ENCODE data around the gene OBSCN. TPM values are rescaled to one million over a fixed set of nuclear protein-coding genes. Genes with fewer than 3 reads are reported as not detected.

The OBSCN gene
- total RNA-seq, 1 experiment from 2014 or later: 33.3 TPM

- no peak overlapping the region for H2BK12ac ChIP-seq (ENCODE audit: insufficient read length, low read depth, low read length)
Measured at GRCh38 chr1:228356897-228357680, 149.2 kb downstream of the OBSCN start.

More at GRCh38 chr1:228356897-228357680, 149.2 kb downstream of the OBSCN start:
- no peak overlapping the region for H3K27ac Mint-ChIP-seq
- H3K4me1 Mint-ChIP-seq: 0 out of 4 replicates have a peak, but pooled peaks cover 0 to 3% of the 10 kb centered on the region in 2 experiments
- Histone ChIP-seq H2BK5ac (ENCODE audit: insufficient read length, low read length) (no peak overlapping the region), H3K4me1 (ENCODE audit: insufficient read depth, low read length) (no peaks in the 10 kb centered on the region), H3K79me2 (ENCODE audit: insufficient read depth, low read length) (no peaks in the 10 kb centered on the region), H3K23ac (ENCODE audit: insufficient read length, low read depth, low read length) (no peak overlapping the region), H2AK5ac (ENCODE audit: insufficient read length, low read length) (no peak overlapping the region), H3K4ac (ENCODE audit: low read depth, low read length) (no peak overlapping the region), H3K79me1 (ENCODE audit: insufficient read depth, low read depth, low read length, poor library complexity, severe bottlenecking) (no peaks in the 10 kb centered on the region), H4K5ac (ENCODE audit: insufficient read length, low read depth, low read length) (no peak overlapping the region), H3K14ac (ENCODE audit: insufficient read depth, low read length) (no peak overlapping the region), H3K9ac (ENCODE audit: extremely low read depth, insufficient read length, low read length) (no peak overlapping the region), H3K23me2 (ENCODE audit: insufficient read length, low read depth, low read length, poor library complexity, severe bottlenecking) (no peaks in the 10 kb centered on the region), H3K18ac (ENCODE audit: insufficient read length, low read depth, low read length) (no peak overlapping the region), H2BK15ac (ENCODE audit: low read depth, low read length) (no peak overlapping the region), H4K8ac (replicated peaks; ENCODE audit: insufficient read length, low read depth, low read length) (no peak overlapping the region), H4K20me1 (ENCODE audit: control insufficient read depth, insufficient read depth, insufficient read length) (peaks cover 4% of the 10 kb centered on the region), H3K4me2 (ENCODE audit: insufficient read depth, insufficient read length, low read length) (no peak overlapping the region), H3K27me3 (ENCODE audit: insufficient read depth, low read length) (no peaks in the 10 kb centered on the region), H3K9me3 (ENCODE audit: control insufficient read depth, low read depth, low read length) (no peaks in the 10 kb centered on the region), H4K91ac (ENCODE audit: insufficient read length, low read depth, low read length) (no peak overlapping the region), H2BK120ac (ENCODE audit: low read depth, low read length, poor library complexity, severe bottlenecking) (no peak overlapping the region), H2AFZ (ENCODE audit: low read length) (no peak overlapping the region), H3K27ac (ENCODE audit: insufficient read length, low read depth, low read length) (no peak overlapping the region), H3T11ph (ENCODE audit: low read length) (no peak overlapping the region), H2BK20ac (ENCODE audit: low read depth, low read length, poor library complexity, severe bottlenecking) (no peak overlapping the region), H3K56ac (ENCODE audit: insufficient read length, low read depth, low read length) (no peak overlapping the region)
- TF ChIP-seq, protein P1, sequence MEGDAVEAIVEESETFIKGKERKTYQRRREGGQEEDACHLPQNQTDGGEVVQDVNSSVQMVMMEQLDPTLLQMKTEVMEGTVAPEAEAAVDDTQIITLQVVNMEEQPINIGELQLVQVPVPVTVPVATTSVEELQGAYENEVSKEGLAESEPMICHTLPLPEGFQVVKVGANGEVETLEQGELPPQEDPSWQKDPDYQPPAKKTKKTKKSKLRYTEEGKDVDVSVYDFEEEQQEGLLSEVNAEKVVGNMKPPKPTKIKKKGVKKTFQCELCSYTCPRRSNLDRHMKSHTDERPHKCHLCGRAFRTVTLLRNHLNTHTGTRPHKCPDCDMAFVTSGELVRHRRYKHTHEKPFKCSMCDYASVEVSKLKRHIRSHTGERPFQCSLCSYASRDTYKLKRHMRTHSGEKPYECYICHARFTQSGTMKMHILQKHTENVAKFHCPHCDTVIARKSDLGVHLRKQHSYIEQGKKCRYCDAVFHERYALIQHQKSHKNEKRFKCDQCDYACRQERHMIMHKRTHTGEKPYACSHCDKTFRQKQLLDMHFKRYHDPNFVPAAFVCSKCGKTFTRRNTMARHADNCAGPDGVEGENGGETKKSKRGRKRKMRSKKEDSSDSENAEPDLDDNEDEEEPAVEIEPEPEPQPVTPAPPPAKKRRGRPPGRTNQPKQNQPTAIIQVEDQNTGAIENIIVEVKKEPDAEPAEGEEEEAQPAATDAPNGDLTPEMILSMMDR (conservative IDR thresholded peaks at IDR 0.05): no peak
- DNase-seq: no peak
- no peaks in the 10 kb centered on the region for H3K27me3 Mint-ChIP-seq (ENCODE audit: low read depth)
- no CpG with 5 or more reads among the region's 8 CpGs for WGBS (ENCODE audit: extremely low coverage, insufficient read length, low lambda C conversion rate)
- no peak overlapping the region for H3K4me3 Mint-ChIP-seq
- H3K36me3 Mint-ChIP-seq (ENCODE audit: insufficient read depth in 1 of 3, low read depth in 3 of 3): peaks cover 0 to 3% (median 1%) of the 10 kb centered on the region in 3 experiments; a peak in 3 of 7 replicates
- H3K9me3 Mint-ChIP-seq: no peaks in the 10 kb centered on the region

Measured in H9 (cell line).